H1 (cell line): Measurements from ENCODE around the gene SPDEF. TPM values are rescaled to one million over a fixed set of nuclear protein-coding genes. Genes with fewer than 3 reads are reported as not detected.

Source experiments
- ATF3 ChIP-seq: IDR thresholded peaks from 2 replicates; pipeline ENCODE4 v1.6.1; 2011; ENCODE audit warnings: low read depth, mild to moderate bottlenecking, low read length; ENCODE audit not compliant: insufficient read depth
- BCL11A ChIP-seq, 2 experiments: IDR thresholded peaks; one replicate each; pipeline ENCODE4 v1.6.1; 2011; ENCODE audit warnings: low read depth in 2 of 2, low read length in 2 of 2, mild to moderate bottlenecking in 2 of 2
- CBX5 ChIP-seq: fragments of 300-800, 300-1000 bp; sonication (generic); IDR thresholded peaks from 2 replicates; pipeline ENCODE4 v1.7.1; 2016; ENCODE audit warnings: antibody characterized with exemption, low read length, low read depth
- CEBPB ChIP-seq: IDR thresholded peaks from 2 replicates; pipeline ENCODE4 v1.6.1; 2012; ENCODE audit warnings: low read depth, low read length
- CHD2 ChIP-seq: IDR thresholded peaks from 2 replicates; pipeline ENCODE4 v1.6.1; 2012; ENCODE audit warnings: low read length, improper control_type of control experiment
- CHD7 ChIP-seq: fragments of 300-600 bp; sonication (generic); IDR thresholded peaks from 2 replicates; pipeline ENCODE4 v1.7.1; 2012; ENCODE audit warnings: low read length, moderate library complexity, mild to moderate bottlenecking, inconsistent platforms; ENCODE audit not compliant: insufficient replicate concordance
- EZH2 ChIP-seq: fragments of 200-600 bp; sonication (generic); IDR thresholded peaks from 2 replicates; pipeline ENCODE4 v1.7.1; 2012; ENCODE audit warnings: low read depth, mild to moderate bottlenecking, moderate library complexity, low read length, inconsistent platforms; ENCODE audit not compliant: severe bottlenecking
- NANOG ChIP-seq: IDR thresholded peaks from 2 replicates; pipeline ENCODE4 v1.6.1; 2011; ENCODE audit warnings: low read length, low read depth, mild to moderate bottlenecking, inconsistent platforms; ENCODE audit not compliant: insufficient read depth, poor library complexity, severe bottlenecking
- RFX5 ChIP-seq: IDR thresholded peaks from 2 replicates; pipeline ENCODE4 v1.6.1; 2011; ENCODE audit warnings: low read depth, low read length, improper control_type of control experiment, borderline replicate concordance
- RNF2 ChIP-seq: fragments of 200-900, 300-1000 bp; sonication (generic); IDR thresholded peaks from 2 replicates; pipeline ENCODE4 v1.7.1; 2016; ENCODE audit warnings: borderline replicate concordance, low read depth, mild to moderate bottlenecking, antibody characterized with exemption, low read length; ENCODE audit not compliant: poor library complexity, severe bottlenecking; ENCODE audit errors: missing control alignments
- SIX5 ChIP-seq: IDR thresholded peaks from 2 replicates; pipeline ENCODE4 v1.6.1; 2011; ENCODE audit warnings: mild to moderate bottlenecking, low read depth, low read length
- polyA plus RNA-seq, 7 experiments: library from polyadenylated mRNA; depleted of rRNA in 3 of 7; stranded (reverse) in 5 of 7; unstranded in 2 of 7; fragments of >200 nt in 5 of 7; fragments of 200-250 nt in 2 of 7; gene quantifications; 1 replicate in 5 of 7; 2 replicates in 1 of 7; 4 replicates in 1 of 7; pipeline versions ENCODE4 v1.2.1 to v1.2.3, GENCODE V29; 2011 to 2013; ENCODE audit warnings: missing spikeins in 2 of 7, mixed read lengths in 2 of 7
- total RNA-seq: library from RNA; stranded (reverse); fragmentation: NEBNext Ultra II Directional; extraction: Animal tissue kit (Norgen Biotek cat#: 25700); gene quantifications from 2 replicates; pipeline ENCODE4 v1.2.1, GENCODE V29; 2021

Gene SPDEF
- total and polyA plus RNA-seq, 2 of the 8 experiments (the other 6 are each of a cell fraction or from before 2014, with no cell fraction given): 0.15 to 0.30 TPM

- TF ChIP-seq CHD7 (no peak), SIX5 (no peak), BCL11A (IDR thresholded peaks at IDR 0.05; ENCODE audit: low read depth in 2 of 2, low read length in 2 of 2) (no peak), CEBPB (no peak), RNF2 (no peak), CBX5 (no peak), EZH2 (no peak), ATF3 (no peak), RFX5 (no peak), NANOG (no peak), CHD2 (no peak)
Observed at GRCh38 chr6:34564181-34564580, 8.1 kb upstream of the SPDEF start (continued).
